Measurements from ENCODE around the gene PINK1.

Gene PINK1

DNA sequence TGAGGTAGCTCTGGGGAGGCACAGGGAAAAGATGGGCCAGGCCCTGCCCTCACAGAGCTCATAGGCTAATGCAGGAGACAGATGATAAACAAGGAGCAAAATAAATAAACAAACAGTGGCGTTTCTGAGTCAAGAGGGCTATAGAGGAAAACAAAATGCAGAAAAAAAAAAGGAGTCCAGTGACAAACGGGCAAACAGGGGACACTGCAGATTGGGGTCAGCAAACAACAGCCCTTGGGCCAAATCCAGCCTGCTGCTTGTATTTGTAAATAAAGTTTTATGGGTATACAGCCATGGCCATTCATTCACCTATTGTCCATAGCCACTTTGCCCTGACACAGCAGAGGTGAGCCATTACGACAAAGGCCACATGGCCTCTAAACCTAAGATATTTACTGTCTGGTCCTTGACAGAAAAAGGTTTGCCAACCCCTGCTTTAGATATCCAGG is 19.1 kb upstream of the PINK1 start:
- Histone ChIP-seq H3K4me3 (ENCODE audit: low read depth, low read length) (no peak overlapping the region), H3K36me3 (ENCODE audit: control insufficient read depth in 2 of 2, insufficient read depth in 1 of 2, low read length in 2 of 2) (no peaks in the 10 kb centered on the region), H3K9me3 (ENCODE audit: control insufficient read depth, insufficient read depth, low read depth, low read length) (no peaks in the 10 kb centered on the region), H3K27ac (ENCODE audit: extremely low read depth, low read depth, low read length) (no peak overlapping the region), H3K4me1 (ENCODE audit: control insufficient read depth, insufficient read depth, low read length) (no peaks in the 10 kb centered on the region)
- TF ChIP-seq ZBTB17 (tag by site-specific recombination; IDR thresholded peaks at IDR 0.05) (no peak), ZNF335 (tag by site-specific recombination; conservative IDR thresholded peaks at IDR 0.05) (peak; percentile 52; the same call in 1 of the 2 replicates), WT1 (tag by site-specific recombination; IDR thresholded peaks at IDR 0.05) (no peak)
- TF ChIP-seq, protein P1, sequence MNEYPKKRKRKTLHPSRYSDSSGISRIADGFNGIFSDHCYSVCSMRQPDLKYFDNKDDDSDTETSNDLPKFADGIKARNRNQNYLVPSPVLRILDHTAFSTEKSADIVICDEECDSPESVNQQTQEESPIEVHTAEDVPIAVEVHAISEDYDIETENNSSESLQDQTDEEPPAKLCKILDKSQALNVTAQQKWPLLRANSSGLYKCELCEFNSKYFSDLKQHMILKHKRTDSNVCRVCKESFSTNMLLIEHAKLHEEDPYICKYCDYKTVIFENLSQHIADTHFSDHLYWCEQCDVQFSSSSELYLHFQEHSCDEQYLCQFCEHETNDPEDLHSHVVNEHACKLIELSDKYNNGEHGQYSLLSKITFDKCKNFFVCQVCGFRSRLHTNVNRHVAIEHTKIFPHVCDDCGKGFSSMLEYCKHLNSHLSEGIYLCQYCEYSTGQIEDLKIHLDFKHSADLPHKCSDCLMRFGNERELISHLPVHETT (tag by site-specific recombination; IDR thresholded peaks at IDR 0.05), result no peak
- ChIA-PET CTCF (interaction anchor here (1.7 kb wide), 2 partner anchors 19 to 39 kb away, joined by 5 to 6 read pairs; partner anchors contain the start of gene PINK1), POLR2A (interaction anchor here (0.8 to 2.2 kb wide), 2 partner anchors 20 to 39 kb away, joined by 3 to 7 read pairs; no protein-coding TSS in a partner anchor)

DNA sequence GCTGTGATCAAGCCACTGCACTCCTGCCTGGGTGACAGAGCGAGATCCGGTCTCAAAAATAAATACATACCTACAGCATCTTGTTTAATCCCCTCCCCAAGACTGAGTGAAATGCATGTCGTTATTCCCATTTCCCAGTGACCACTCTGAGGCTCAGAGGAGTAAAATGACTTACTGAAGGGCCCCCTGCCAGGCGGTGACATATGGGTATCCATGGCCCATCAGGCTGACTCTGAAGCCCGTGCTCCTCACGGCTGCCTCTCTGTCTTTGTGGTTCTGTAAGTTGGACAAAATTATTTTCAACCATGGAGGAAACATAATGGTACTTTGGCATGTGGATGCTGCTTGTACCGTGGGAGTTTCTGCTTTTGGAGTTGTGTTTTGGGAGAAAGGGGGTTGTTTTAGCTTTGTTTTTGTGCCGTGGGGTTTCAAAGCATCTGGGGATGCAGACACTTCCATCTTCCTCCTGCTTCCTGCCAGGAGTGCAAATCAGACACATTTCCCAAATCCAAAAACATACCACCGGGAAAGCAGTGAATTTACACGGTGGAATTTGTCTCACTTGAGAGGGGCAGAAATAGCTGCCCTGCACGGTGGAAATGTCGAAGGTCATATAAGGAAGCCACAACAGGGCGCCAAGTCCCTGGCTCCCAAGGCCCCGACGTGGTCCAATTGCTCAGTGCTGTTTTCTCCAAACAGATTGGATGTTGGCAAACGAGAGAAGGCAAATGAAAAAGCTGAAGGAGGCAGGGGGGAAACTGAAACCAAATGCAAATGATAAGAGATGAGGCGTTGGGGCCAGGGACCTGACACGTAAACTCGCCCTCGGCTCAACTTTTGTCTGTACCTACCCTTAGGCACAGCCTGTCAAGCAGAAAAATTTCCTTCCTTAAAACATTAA is 17.1 kb upstream of the PINK1 start:
- ChIA-PET POLR2A (no interaction called here), CTCF (interaction anchor here (1.4 to 1.6 kb wide), 2 partner anchors 17 to 41 kb away, joined by 5 to 6 read pairs; partner anchors contain the start of gene PINK1)
- TF ChIP-seq, protein P2, sequence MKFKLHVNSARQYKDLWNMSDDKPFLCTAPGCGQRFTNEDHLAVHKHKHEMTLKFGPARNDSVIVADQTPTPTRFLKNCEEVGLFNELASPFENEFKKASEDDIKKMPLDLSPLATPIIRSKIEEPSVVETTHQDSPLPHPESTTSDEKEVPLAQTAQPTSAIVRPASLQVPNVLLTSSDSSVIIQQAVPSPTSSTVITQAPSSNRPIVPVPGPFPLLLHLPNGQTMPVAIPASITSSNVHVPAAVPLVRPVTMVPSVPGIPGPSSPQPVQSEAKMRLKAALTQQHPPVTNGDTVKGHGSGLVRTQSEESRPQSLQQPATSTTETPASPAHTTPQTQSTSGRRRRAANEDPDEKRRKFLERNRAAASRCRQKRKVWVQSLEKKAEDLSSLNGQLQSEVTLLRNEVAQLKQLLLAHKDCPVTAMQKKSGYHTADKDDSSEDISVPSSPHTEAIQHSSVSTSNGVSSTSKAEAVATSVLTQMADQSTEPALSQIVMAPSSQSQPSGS (tag by site-specific recombination; IDR thresholded peaks at IDR 0.05; ENCODE audit: low read depth), result no peak
- TF ChIP-seq ZNF837 (tag by site-specific recombination; IDR thresholded peaks at IDR 0.05) (no peak), ZNF274 (IDR thresholded peaks at IDR 0.05; ENCODE audit: low read length) (no peak), ZNF274 (tag by site-specific recombination; IDR thresholded peaks at IDR 0.05; ENCODE audit: borderline replicate concordance) (no peak), ZNF530 (tag by site-specific recombination; IDR thresholded peaks at IDR 0.05; ENCODE audit: low read depth) (no peak), ZNF132 (tag by site-specific recombination; IDR thresholded peaks at IDR 0.05; ENCODE audit: borderline replicate concordance) (no peak), ZNF501 (tag by site-specific recombination; IDR thresholded peaks at IDR 0.05) (no peak), ZNF202 (tag by site-specific recombination; IDR thresholded peaks at IDR 0.05; ENCODE audit: borderline replicate concordance) (no peak), ZNF404 (tag by site-specific recombination; IDR thresholded peaks at IDR 0.05) (no peak)
- TF ChIP-seq, protein P3, sequence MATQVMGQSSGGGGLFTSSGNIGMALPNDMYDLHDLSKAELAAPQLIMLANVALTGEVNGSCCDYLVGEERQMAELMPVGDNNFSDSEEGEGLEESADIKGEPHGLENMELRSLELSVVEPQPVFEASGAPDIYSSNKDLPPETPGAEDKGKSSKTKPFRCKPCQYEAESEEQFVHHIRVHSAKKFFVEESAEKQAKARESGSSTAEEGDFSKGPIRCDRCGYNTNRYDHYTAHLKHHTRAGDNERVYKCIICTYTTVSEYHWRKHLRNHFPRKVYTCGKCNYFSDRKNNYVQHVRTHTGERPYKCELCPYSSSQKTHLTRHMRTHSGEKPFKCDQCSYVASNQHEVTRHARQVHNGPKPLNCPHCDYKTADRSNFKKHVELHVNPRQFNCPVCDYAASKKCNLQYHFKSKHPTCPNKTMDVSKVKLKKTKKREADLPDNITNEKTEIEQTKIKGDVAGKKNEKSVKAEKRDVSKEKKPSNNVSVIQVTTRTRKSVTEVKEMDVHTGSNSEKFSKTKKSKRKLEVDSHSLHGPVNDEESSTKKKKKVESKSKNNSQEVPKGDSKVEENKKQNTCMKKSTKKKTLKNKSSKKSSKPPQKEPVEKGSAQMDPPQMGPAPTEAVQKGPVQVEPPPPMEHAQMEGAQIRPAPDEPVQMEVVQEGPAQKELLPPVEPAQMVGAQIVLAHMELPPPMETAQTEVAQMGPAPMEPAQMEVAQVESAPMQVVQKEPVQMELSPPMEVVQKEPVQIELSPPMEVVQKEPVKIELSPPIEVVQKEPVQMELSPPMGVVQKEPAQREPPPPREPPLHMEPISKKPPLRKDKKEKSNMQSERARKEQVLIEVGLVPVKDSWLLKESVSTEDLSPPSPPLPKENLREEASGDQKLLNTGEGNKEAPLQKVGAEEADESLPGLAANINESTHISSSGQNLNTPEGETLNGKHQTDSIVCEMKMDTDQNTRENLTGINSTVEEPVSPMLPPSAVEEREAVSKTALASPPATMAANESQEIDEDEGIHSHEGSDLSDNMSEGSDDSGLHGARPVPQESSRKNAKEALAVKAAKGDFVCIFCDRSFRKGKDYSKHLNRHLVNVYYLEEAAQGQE (tag by site-specific recombination; IDR thresholded peaks at IDR 0.05), result no peak
- H3K4me3 ChIP-seq (ENCODE audit: low read depth, low read length), result no peak overlapping the region
- H3K4me1 ChIP-seq (ENCODE audit: control insufficient read depth, insufficient read depth, low read length), result no peaks in the 10 kb centered on the region
- H3K27ac ChIP-seq (ENCODE audit: extremely low read depth, low read depth, low read length), result no peak overlapping the region
- H3K36me3 ChIP-seq (ENCODE audit: control insufficient read depth in 2 of 2, insufficient read depth in 1 of 2, low read length in 2 of 2), result no peaks in the 10 kb centered on the region
- no peaks in the 10 kb centered on the region for H3K9me3 ChIP-seq (ENCODE audit: control insufficient read depth, insufficient read depth, low read depth, low read length)

Measured in HEK293 (cell line).